HepG2 (cell line): ENCODE data around the gene OR51E1. TPM values are rescaled to one million over a fixed set of nuclear protein-coding genes. Genes with fewer than 3 reads are reported as not detected.

ENCODE experiments used
- ATAC-seq: fragments of 200-7000 bp; cut with Tn5 transposase; 3 replicates; pipeline ENCODE4 v1.9.1; 2020; ENCODE audit warnings: mild to moderate bottlenecking, moderate library complexity
- BruUV-seq: library from RNA; stranded (reverse); fragments of 400-500 nt; replicated peaks from 2 replicates; lab custom pipeline; 2021; lab: Mats Ljungman, UMichigan
- CTCF ChIA-PET: fragments of 300-600 bp; formaldehyde crosslinking; extraction: SDS; loops from one replicate; lab custom pipeline; 2021; ENCODE audit warnings: low total read pairs, inconsistent platforms, low intra/inter-chr PET ratio; lab: Yijun Ruan, JAX
- POLR2A ChIA-PET: fragments of 350-600 bp; sonication (Branson Sonifier 250); formaldehyde crosslinking; loops from one replicate; lab custom pipeline; 2020; ENCODE audit warnings: antibody characterized with exemption, inconsistent platforms; lab: Yijun Ruan, JAX
- DNase-seq: peaks from one replicate; pipeline ENCODE4 v3.0.0-alpha.2; 2015; ENCODE audit warnings: low spot score
- FAIRE-seq: peaks from 3 replicates; lab custom pipeline; 2011; peaks lifted over from hg19 to GRCh38; lab: Jason Lieb, UNC
- H2AFZ ChIP-seq: one replicate; pipeline ENCODE4 v1.6.1; 2011; ENCODE audit warnings: low read length, inconsistent platforms
- H3K27ac ChIP-seq: fragments of 300-600 bp; 3 replicates; pipeline ENCODE4 v1.8.0; 2011; ENCODE audit warnings: mixed run types, mild to moderate bottlenecking, mixed read lengths, low read length, inconsistent platforms; ENCODE audit not compliant: insufficient read depth; ENCODE audit errors: extremely low read length
- H3K27me3 ChIP-seq, 2 experiments: fragments of 200-600 bp in 1 of 2; 2 replicates in 1 of 2; 3 replicates in 1 of 2; pipeline versions ENCODE4 v1.6.0 to v1.8.0; 2011; ENCODE audit warnings: low read length in 2 of 2, mild to moderate bottlenecking in 2 of 2, moderate library complexity in 2 of 2, inconsistent platforms in 1 of 2; ENCODE audit not compliant: insufficient read depth in 2 of 2, control insufficient read depth in 1 of 2
- H3K36me3 ChIP-seq, 2 experiments: fragments of 200-600 bp in 1 of 2; replicated peaks in 1 of 2; 2 replicates in 1 of 2; 3 replicates in 1 of 2; pipeline versions ENCODE4 v1.5.1 to v1.8.0; 2011; ENCODE audit warnings: low read length in 2 of 2, inconsistent platforms in 1 of 2; ENCODE audit not compliant: insufficient read depth in 2 of 2, control insufficient read depth in 1 of 2
- H3K4me1 ChIP-seq: 2 replicates; pipeline ENCODE4 v1.5.1; 2012; ENCODE audit warnings: low read length, inconsistent platforms; ENCODE audit not compliant: insufficient read depth
- H3K4me2 ChIP-seq: 2 replicates; pipeline ENCODE4 v1.6.0; 2011; ENCODE audit warnings: low read depth, low read length, inconsistent platforms
- H3K4me3 ChIP-seq, 3 experiments: fragments of 200-600 bp in 1 of 3; sonication (generic), shearing (Covaris generic) in 1 of 3; replicated peaks in 1 of 3; 2 replicates each; pipeline ENCODE4 v1.5.1; 2011 to 2016; ENCODE audit warnings: low read length in 3 of 3, inconsistent platforms in 2 of 3, low read depth in 2 of 3, mild to moderate bottlenecking in 2 of 3, control low read depth in 1 of 3, mixed read lengths in 1 of 3; ENCODE audit not compliant: insufficient read depth in 1 of 3
- H3K79me2 ChIP-seq: one replicate; pipeline ENCODE4 v1.6.1; 2011; ENCODE audit warnings: low read length, inconsistent platforms; ENCODE audit not compliant: insufficient read depth
- H3K9ac ChIP-seq: 2 replicates; pipeline ENCODE4 v1.6.0; 2011; ENCODE audit warnings: mild to moderate bottlenecking, low read depth, low read length, inconsistent platforms; ENCODE audit not compliant: insufficient read depth
- H3K9me3 ChIP-seq: 2 replicates; pipeline ENCODE4 v1.5.1; 2012; ENCODE audit warnings: mild to moderate bottlenecking, low read length
- H4K20me1 ChIP-seq: 2 replicates; pipeline ENCODE4 v1.6.0; 2011; ENCODE audit warnings: inconsistent platforms, mild to moderate bottlenecking, low read length, moderate library complexity; ENCODE audit not compliant: insufficient read depth
- ARID2 ChIP-seq: sonication (generic); formaldehyde crosslinking; IDR thresholded peaks from 2 replicates; pipeline ENCODE4 v1.8.1; 2022; ENCODE audit warnings: mild to moderate bottlenecking, missing genetic modification reagents, borderline replicate concordance
- ARNT ChIP-seq: fragments of 450-650 bp; IDR thresholded peaks from 2 replicates; pipeline ENCODE4 v1.6.1; 2017
- CTCF ChIP-seq: sonication (generic); formaldehyde crosslinking; IDR thresholded peaks from 2 replicates; pipeline ENCODE4 v1.5.0; 2020; ENCODE audit warnings: mild to moderate bottlenecking, missing genetic modification reagents, moderate library complexity
- DNMT3B ChIP-seq: conservative IDR thresholded peaks from 2 replicates; pipeline ENCODE4 v1.6.1; 2016; ENCODE audit warnings: missing biosample characterization, control low read depth
- KAT8 ChIP-seq: IDR thresholded peaks from 2 replicates; pipeline ENCODE4 v1.6.1; 2016; ENCODE audit warnings: missing genetic modification reagents, missing compliant biosample characterization
- KLF6 ChIP-seq: IDR thresholded peaks from 2 replicates; pipeline ENCODE4 v1.8.0; 2016; ENCODE audit warnings: missing biosample characterization, missing genetic modification reagents
- MTERF4 ChIP-seq: sonication (generic); formaldehyde crosslinking; IDR thresholded peaks from 2 replicates; pipeline ENCODE4 v1.8.0; 2023; ENCODE audit warnings: mild to moderate bottlenecking, missing genetic modification reagents
- SYNCRIP ChIP-seq: fragments of 200-400 bp; formaldehyde crosslinking; IDR thresholded peaks from 2 replicates; pipeline ENCODE4 v1.6.1; 2018; ENCODE audit warnings: mild to moderate bottlenecking, low read depth, low read length; ENCODE audit not compliant: insufficient read depth
- ZBTB10 ChIP-seq: sonication (generic); formaldehyde crosslinking; IDR thresholded peaks from 2 replicates; pipeline ENCODE4 v1.4.0; 2020; ENCODE audit warnings: missing genetic modification reagents, borderline replicate concordance
- ZIK1 ChIP-seq: sonication (generic); formaldehyde crosslinking; IDR thresholded peaks from 2 replicates; pipeline ENCODE4 v1.5.0; 2020; ENCODE audit warnings: mild to moderate bottlenecking, low read depth, missing genetic modification reagents, borderline replicate concordance
- ZNF260 ChIP-seq: sonication (generic); formaldehyde crosslinking; IDR thresholded peaks from 2 replicates; pipeline ENCODE4 v1.4.0; 2020; ENCODE audit warnings: missing genetic modification reagents, low read depth, mild to moderate bottlenecking, borderline replicate concordance
- ZNF276 ChIP-seq: sonication (generic); formaldehyde crosslinking; IDR thresholded peaks from 2 replicates; pipeline ENCODE4 v1.4.0; 2020; ENCODE audit warnings: mild to moderate bottlenecking, low read depth, missing genetic modification reagents
- WGBS: methylation state at CpG from one replicate; pipeline ENCODE4 v1.1.6; 2017; ENCODE audit warnings: low lambda C conversion rate; 5-methylcytosine and 5-hydroxymethylcytosine counted together
- in situ Hi-C: cut with HindIII; loops from 2 replicates; pipeline ENCODE4 v1.10.0; 2017; ENCODE audit warnings: low pct_unique_long_range_greater_than_20kb; ENCODE audit not compliant: extremely low pct_ligation_motif_present
- intact Hi-C: fragments of 100-400 bp; cut with micrococcal nuclease; formaldehyde crosslinking; loops from one replicate; pipeline ENCODE4 v1.10.0; 2022; ENCODE audit not compliant: unreplicated experiment
- polyA plus RNA-seq, 8 experiments: library from polyadenylated mRNA; depleted of rRNA in 3 of 8; stranded (reverse) in 7 of 8; unstranded in 1 of 8; fragments of >200 nt; fragmentation: Illumina TruSeq in 4 of 8; extraction: Trizol in 4 of 8; gene quantifications; 2 replicates each; pipeline versions ENCODE4 v1.2.1 to v1.2.3, GENCODE V29; 2011 to 2016; ENCODE audit warnings: low read depth in 4 of 8, missing spikeins in 1 of 8, mixed read lengths in 1 of 8; ENCODE audit not compliant: insufficient read depth in 1 of 8
- total RNA-seq, 5 experiments: library from RNA; depleted of rRNA; stranded (reverse); fragments of >200 nt; fragmentation: Illumina TruSeq; extraction: Trizol; gene quantifications; 2 replicates each; pipeline ENCODE4 v1.2.3, GENCODE V29; 2016; ENCODE audit warnings: low read depth in 1 of 5

OR51E1 gene
- total and polyA plus RNA-seq, 2 of the 13 experiments (the other 11 are each of a cell fraction or from before 2014, with no cell fraction given) = not detected

- POLR2A ChIA-PET = no interaction called here
- TF ChIP-seq SYNCRIP (no peak), CTCF (CRISPR knock-in tag) (no peak), ZBTB10 (CRISPR knock-in tag) (no peak), ZNF260 (CRISPR knock-in tag) (no peak), ZIK1 (no peak), KLF6 (CRISPR knock-in tag) (no peak), ARNT (no peak), KAT8 (CRISPR knock-in tag) (no peak), ZNF276 (CRISPR knock-in tag) (no peak), MTERF4 (CRISPR knock-in tag) (no peak), DNMT3B (CRISPR knock-in tag) (no peak), ARID2 (no peak)
- no TSS peak for BruUV-seq
- 6% methylated on average over 3 of the region's 3 CpGs for WGBS
- no peak overlapping the region for H3K4me2 ChIP-seq
- no peaks in the 10 kb centered on the region for H3K79me2 ChIP-seq
- no peaks in the 10 kb centered on the region for H4K20me1 ChIP-seq
- intact Hi-C loops (no loop called here), in situ Hi-C loops (no loop called here)
- no peak for ATAC-seq
- H3K4me3 ChIP-seq = no peak overlapping the region
- FAIRE-seq = no peak
- CTCF ChIA-PET = no interaction called here
- H3K27ac ChIP-seq = no peak overlapping the region
- H3K36me3 ChIP-seq = no peaks in the 10 kb centered on the region
- DNase-seq = no peak
- H2AFZ ChIP-seq = no peak overlapping the region
- H3K9ac ChIP-seq = no peak overlapping the region
- H3K9me3 ChIP-seq = no peaks in the 10 kb centered on the region
- no peaks in the 10 kb centered on the region for H3K4me1 ChIP-seq
- peaks cover 0 to 20% of the 10 kb centered on the region in 2 experiments; a peak in 1 of 5 replicates for H3K27me3 ChIP-seq
Observed at GRCh38 chr11:4610258-4610935, 33.4 kb upstream of the OR51E1 start.
